HG03342 (cell line): Measurements from ENCODE around the gene ABCA9.
"Not testable (repeated sequence)": the region's sequence is repeated elsewhere in the genome, so short reads cannot be mapped to it uniquely, and the experiment has no call there.

Source experiments
- ATAC-seq: cut with Tn5 transposase; IDR thresholded peaks from one replicate; pipeline ENCODE4 v1.9.1; 2021; ENCODE audit warnings: mild to moderate bottlenecking, moderate library complexity; ENCODE audit not compliant: unreplicated experiment

ABCA9 gene

DNA sequence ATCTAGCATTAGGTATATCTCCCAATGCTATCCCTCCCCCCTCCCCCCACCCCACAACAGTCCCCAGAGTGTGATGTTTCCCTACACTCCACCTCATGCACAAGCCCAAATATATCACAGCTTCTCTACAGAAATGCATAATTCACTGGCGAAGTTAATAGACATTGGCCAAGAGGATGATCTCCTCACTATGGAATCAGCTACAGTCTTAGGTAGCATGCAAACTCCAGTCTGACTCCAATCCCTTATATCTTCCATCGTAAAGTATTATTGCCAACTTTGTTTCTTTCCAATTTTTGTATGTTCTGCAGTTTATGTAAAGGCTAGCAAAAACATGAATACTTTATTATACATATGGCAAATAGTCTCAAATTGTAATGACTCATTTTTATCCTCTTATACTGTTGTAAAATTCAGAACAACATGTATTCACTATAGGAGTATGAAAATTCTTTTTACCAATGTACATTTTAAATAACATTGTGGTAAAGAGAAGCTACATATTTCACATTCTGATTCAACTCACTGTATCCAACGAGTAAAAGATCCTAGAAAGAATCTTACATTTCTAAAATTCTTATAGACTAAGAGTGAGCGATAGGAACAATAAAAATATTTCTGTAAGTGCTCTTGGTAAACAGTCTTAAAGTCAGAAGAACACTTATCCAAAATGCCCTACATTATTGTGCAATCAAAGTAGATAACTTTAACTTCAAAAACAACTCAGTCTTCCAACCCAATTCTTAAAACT, 106.4 kb downstream of the ABCA9 start:
- no peak for ATAC-seq

DNA sequence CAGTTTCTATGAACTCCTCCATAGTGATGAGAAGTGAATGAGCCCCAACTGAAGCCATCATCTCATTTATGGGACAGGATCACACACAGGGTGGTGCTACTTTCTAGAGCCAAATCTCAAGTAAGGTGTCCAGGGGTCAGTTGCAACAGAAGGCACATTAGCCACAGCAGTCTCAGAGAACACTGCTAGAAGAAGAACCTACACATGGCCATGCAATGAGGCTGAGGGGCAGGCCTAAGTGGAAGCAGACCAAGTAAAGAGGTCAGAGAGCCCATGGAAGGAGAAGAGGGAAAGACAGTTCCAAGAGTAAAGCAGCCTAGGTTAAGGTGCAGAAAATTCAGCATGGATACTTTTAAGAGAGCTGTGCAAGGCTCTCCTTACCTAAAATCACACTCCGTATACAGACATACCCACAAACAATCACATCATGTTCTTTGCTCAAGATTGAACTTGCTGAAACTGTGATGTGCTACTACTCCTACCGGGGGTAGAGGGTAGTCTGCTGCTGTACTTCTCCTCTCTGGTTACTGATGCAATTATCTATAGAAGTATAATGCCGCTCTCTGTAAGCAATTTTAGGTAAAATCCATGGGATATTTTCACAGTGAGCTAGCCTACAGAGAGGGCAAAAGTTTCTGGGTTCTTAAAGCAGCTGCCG, 107.3 kb downstream of the ABCA9 start:
- ATAC-seq: no peak

DNA sequence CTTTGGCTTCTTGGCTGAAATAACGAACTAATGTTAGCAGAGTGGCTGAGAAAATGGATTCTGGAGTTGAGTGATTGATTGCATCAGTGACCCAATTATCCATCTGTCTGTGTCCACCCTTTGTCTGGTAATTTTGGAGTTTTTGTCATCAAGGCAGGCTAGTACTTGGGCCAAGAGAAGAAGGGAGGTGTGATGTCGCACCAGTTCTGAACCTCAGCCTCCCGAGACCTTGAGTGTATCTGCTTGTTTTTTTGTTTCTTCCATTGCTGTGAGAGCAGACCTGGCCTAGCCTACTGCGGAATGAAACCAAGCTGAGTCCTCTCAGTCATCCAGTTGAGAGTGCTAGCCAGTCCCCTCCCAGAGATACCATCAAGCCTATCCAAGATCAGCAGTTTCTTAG, 110.0 kb downstream of the ABCA9 start:
- no peak for ATAC-seq

DNA sequence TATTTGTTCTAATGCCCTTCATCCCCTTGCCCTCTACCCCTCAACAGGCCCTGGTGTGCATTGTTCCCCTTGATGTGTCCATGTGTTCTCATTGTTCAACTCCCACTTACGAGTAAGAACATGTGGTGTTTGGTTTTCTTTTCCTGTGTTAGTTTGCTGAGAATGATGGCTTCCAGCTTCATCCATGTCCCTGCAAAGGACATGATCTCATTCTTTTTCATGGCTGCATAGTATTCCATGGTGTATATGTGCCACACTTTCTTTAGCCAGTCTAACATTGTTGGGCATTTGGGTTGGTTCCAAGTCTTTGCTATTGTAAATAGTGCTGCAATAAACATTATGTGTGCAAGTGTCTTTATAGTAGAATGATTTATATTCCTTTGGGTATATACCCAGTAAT, 112.9 kb downstream of the ABCA9 start:
- ATAC-seq: not testable (repeated sequence)

DNA sequence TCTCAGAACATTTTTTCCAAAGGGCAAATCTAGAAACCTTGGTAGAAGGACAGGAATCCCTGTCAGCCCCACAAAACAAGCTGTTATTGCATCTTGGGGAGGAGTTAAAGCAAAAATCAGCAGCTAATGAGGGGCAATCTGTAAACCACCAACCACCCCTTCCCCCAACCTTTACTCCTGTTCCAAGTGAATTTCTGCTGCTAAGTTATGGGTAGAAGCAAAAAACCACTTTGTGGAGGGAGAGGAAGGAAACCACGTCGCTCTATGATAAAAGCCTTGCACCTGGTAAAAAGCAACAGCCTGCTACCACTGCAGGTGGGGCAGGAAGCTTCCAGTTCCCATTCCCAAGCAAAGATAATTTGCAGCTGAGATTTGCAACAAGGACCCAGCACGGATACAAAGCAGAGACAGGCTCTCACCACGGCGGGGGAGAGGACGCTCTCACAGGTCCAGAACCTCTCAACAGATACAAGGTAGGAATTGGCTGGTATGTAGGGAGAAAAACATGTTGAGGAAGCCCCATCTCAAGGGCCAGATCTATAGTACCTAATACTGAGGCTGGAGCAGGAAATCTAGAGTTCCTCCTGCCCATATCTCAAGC, 116.2 kb downstream of the ABCA9 start:
- ATAC-seq: no peak

DNA sequence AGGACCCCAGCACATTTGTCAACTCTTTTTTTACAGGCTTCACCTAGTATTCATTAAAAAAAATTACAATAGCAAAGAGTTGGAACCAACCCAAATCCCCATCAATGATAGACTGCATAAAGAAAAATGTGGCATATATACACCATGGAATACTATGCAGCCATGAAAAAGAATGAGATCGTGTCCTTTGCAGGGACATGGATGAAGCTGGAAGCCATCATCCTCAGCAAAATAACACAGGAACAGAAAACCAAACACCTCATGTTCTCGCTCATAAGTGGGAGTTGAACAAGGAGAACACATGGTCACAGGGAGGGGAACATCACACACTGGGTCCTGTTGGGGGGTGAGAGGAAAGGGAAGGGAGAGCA, 116.9 kb downstream of the ABCA9 start:
- ATAC-seq: not testable (repeated sequence)

DNA sequence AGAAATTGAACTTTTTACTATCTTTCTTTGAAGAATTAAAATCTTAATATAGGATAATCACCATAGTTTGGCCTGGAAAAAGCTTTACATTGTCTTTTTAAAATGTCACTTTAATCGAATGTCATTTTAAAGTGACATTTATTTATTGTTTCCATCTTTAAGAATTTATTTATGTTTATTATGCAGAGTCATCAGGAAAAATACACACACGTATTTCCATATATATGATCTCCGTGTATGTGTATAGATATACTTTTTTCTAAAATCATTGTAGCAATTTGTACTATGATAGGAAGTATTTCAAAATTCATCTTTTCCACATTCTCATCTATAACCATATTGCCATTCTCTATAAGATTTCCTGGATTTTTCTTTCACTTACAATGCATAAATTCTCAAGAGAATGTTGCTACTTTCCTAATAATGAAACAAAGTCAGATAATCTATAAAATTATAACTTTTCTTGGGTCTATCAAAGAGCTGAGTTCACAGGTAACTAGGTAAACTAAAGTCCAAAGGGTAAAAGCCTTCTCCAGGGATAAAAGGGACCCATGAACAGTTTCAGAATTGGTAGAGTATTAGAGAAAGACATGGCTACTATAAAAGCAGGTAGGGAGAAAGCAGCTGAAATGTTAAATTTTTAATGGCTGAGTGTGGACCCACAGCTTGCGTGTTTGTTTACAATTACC, 117.5 kb downstream of the ABCA9 start:
- no peak for ATAC-seq

DNA sequence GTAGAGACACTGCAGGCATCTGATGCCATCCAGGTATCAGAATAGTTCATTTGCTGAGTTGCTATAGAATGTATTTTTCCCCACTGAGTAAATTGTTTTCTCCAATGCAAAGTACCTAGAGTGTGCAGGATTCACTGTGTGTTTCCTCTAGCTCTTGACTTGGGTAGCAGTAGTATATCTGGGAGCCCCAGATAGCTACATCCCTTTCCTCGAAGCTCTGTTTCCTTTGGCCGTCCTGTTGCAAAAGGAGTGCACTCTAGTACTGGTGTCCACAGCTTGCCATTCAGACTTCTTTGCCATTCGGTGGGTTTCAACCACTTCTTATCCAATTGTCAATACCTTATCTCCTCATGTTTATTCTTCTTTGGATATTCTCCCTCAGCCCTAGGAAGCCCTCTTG, 118.3 kb downstream of the ABCA9 start:
- no peak for ATAC-seq

DNA sequence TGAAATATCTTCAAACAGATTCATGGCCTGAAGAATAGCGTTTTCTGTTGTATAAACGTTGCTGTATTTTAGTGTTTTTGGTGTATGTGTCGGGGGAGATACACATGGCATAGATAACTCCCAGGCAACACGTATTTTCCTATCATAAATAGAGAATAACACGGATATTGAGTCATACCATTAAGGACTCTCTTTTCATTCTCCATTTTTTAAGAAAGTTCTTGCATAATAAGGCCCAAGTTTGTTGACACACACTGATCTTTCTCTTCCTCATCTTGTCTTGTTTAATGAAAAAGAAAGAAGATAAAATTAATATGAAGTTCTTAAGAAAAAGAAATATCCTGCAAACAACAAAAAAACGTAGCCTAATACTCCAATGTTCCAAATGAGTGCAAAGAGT, 119.0 kb downstream of the ABCA9 start:
- no peak for ATAC-seq

DNA sequence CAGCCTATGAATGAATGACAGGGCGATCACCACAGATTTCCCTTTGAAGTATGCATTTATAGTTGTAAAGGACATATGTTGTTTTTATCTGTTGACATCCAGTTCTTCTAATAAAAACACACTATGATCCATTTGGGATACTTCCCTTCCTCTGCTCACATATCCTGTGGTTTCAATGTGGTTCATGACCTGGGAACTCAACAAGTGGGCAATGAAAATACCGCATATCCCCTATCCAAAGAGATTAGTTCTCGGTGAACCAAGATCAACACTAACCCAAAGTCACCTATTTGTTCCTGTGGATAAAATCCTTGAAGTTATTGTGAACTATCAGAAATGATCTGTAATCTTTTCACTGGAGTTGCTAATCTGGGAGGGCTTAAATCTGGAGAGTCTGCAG, 121.5 kb downstream of the ABCA9 start:
- ATAC-seq: no peak

DNA sequence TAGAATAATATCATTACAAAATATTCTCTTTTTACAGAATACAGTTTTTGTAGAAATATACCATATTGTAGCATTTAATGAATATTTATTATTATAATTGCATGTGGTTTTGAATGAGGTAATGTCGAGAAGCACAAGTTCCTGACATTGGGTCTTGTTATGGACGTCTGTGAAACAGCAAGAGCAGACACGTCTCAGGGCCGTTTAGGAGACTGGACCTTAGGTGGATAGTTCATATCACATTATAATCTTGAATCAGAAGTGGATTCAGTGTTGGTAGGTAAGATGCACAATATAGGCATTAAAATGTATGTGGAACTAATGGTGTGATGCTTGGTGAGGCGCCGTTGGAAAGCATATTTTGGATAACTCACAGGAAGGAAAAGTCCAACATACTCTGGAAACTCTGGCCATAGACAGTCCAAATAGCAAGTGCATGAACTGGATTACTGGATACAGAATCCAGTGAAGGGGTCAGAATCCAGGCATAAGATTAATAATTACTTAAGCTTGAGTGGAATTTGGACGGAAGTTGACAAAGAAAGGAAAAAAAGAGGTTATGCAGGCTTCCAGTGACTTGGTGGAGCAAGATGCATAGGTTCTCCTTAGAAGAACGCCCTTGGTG, 122.7 kb downstream of the ABCA9 start:
- no peak for ATAC-seq

DNA sequence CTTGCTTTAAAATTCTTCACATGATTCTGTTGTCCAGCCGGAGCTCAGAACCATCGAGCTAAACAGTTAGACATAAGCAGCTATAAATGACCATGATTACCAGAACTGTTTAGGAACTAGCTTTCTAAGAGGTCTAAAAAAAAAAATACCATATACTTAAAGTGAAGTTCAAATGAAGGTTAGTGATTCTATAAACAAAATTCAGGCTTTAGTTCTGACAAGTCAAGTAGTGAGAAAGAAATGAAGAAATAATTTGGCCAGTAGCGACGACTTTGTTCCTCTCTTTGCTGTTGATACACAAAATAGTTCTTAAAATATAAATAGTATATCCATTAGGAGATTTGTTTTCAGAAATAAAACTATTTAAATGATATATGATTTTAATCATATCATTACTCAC, 133.2 kb downstream of the ABCA9 start:
- no peak for ATAC-seq

DNA sequence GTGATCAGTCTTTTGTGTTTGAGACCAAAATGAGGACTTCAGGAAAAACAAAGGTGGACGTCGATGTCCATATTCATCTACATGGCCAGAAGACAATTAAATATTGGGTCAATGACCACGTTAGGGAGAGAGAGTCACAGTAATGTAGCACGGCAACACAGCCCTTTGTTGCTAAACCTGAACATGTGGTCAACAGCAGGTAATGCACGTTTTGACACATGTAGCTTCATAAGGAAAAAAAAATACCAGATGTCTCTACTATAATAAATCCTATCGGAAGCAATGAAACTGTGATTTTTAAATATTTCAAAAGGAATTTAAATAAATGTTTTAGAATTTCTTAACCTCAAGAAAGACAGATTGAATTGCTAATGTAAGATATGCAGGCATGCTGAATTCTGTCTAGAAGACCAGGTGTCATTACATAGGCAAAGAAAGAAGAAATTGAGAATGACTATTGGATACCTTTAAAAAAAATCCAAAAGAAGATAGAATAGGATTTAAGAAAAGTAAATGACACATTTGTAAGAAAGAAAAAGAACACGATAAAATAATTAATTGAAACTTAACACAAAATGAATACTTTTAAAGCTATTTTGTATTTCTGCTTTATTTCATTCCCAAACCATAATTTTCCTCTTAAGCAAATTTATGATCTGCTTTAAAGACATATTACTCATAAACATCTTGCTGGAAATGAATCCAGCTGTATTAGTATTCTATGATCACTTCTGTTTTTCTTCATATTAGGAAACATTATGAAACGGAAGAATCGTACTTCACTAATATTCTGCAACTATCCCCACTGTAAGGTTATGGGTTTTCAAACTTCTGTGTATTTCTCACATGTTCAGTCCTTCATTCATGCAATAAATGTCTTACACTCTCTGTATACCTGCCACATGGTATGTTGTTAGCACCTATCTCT, 135.7 kb downstream of the ABCA9 start:
- ATAC-seq: no peak
